GM21576 (cell line): ENCODE measurements around the gene RIC3.
"Not testable (repeated sequence)": the region's sequence is repeated elsewhere in the genome, so short reads cannot be mapped to it uniquely, and the experiment has no call there.

Source experiments
- ATAC-seq: cut with Tn5 transposase; IDR thresholded peaks from one replicate; pipeline ENCODE4 v1.9.1; 2021; ENCODE audit warnings: mild to moderate bottlenecking, moderate library complexity; ENCODE audit not compliant: unreplicated experiment

The RIC3 gene

GRCh38 chr11:8192016-8192895 is 23.4 kb upstream of the RIC3 start:
- ATAC-seq = no peak

- ATAC-seq = no peak
These were observed 21.6 kb upstream of the RIC3 start for GRCh38 chr11:8190431-8190830.

DNA sequence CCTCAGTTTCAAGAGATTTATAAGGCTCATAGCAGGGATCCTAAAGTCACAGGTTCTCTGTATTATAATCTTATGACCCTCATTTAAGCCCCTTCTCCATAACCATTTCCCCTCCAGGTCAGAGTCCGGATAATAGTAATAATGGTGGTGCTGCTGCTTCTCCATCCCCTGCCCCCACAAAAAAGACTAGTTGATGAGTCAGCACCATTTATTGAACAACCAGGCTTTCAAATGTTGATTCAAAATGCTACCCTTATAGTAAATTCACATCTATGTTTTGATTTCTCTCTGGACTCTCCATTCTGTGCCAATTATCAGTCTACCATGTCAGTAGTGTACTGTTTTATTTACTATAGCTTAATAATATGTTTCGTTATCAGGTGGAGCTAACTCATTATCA is 17.6 kb upstream of the RIC3 start:
- no peak for ATAC-seq

GRCh38 chr11:8183111-8183510 is 14.3 kb upstream of the RIC3 start:
- ATAC-seq = no peak

- ATAC-seq = no peak
These were observed 11.6 kb upstream of the RIC3 start for GRCh38 chr11:8180469-8180868.

GRCh38 chr11:8178297-8178696 is 9.5 kb upstream of the RIC3 start:
- ATAC-seq = no peak

- ATAC-seq = no peak
These were observed 8.3 kb upstream of the RIC3 start for GRCh38 chr11:8177136-8177535.

DNA sequence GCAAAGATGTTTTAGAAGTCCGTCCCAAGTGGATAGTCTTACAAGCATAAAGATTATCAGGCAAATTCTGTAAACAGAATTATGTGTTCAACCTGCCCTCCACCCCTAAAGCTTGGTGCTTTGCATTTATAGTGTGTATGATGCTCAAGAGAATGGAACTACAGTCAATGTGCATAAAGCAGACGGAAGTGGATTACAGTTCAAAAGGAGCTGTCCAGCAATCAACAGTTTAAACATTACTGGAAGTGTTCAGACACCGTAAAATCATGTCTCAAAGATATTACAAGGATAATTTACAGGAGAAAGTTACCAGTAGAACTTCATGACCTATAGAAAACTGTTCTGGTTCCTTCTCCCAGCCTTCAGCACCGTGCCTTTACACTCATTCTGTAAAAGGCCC is 1.0 kb downstream of the RIC3 start:
- no peak for ATAC-seq

GRCh38 chr11:8164746-8165145 is 4.1 kb downstream of the RIC3 start:
- no peak for ATAC-seq

DNA sequence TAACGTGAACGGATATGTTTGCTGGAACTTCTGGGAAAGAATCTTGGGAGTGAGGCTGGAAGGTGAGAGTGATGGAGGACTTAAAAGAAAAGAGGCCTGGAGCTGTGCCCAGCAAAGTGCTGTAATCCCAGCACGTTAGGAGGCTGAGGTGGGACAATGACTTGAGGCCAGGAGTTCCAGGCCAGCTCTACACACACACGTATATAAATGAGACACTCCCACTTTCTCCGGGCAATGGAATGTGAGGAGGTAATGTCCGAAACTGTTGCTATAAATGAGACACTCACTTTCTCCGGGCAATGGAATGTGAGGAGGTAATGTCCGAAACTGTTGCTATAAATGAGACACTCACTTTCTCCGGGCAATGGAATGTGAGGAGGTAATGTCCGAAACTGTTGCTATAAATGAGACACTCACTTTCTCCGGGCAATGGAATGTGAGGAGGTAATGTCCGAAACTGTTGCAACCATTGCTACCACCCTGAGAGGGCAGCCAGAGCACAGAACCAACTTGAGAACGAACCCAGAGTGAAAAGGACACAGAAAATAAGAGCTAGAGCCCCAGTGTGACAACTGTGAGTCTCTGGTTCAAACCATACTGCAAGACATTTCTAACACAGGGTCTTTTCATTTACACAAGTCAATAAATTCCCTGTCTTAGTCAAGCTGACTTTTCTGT is 7.1 kb downstream of the RIC3 start:
- not testable (repeated sequence) for ATAC-seq

DNA sequence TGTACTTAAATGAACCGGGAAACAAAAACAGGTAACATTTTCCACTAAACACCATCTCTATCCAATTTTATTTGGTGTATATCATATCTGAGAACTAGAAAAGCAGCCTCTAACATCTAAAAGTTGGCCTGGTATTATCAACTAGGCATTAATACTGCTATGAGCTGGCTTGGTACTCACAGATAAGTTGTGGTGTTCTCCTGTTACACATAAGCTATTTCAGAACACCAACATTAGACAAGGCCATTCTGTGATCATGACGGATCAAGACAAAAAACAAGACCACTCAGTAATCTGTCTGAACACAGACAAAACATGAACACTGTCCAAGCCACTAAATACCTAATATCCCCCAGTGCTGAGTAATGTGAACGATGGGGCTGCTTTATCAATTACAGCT is 11.9 kb downstream of the RIC3 start:
- ATAC-seq = no peak

- no peak for ATAC-seq
These were observed 19.1 kb downstream of the RIC3 start for GRCh38 chr11:8149726-8150125.

DNA sequence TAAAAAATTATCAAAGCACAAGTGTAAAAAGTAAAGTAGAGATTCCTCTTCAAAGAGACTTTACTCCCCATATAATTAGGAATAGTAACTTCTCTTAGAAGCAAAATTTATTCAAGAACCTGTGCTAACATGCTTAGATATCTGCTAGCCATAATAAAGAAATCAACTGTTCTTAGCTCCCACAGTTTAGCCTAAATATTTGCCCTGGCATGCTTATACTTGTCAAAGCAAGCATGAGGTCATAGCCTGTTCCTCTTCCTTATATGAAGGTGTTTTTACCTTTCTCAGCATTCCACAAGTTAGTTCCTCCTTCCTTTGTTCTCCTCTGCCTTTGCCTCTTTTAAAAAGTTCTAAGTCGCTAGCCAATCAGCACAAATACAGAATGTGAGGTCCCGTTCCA is 30.3 kb downstream of the RIC3 start:
- ATAC-seq = no peak

DNA sequence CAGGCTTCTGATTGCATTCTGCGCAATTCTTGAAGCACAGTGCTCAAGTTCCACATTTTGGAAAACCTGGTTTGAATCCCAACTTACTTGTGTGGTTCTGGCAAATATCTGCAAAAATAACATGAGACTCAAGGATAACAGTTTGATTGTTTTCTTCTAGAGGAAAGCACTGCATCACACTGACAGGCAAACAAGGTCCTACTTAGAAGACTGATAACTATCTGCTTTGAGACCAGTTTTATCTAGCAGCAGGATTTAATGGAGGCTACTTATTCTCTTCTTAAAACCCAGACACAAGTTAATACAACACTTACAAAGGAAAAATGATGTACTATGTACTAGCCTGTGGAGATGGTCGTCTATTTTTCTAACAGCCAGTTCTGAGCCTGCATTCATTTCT is 41.4 kb downstream of the RIC3 start:
- ATAC-seq = no peak

- no peak for ATAC-seq
These were observed 42.1 kb downstream of the RIC3 start for GRCh38 chr11:8126649-8127289.

DNA sequence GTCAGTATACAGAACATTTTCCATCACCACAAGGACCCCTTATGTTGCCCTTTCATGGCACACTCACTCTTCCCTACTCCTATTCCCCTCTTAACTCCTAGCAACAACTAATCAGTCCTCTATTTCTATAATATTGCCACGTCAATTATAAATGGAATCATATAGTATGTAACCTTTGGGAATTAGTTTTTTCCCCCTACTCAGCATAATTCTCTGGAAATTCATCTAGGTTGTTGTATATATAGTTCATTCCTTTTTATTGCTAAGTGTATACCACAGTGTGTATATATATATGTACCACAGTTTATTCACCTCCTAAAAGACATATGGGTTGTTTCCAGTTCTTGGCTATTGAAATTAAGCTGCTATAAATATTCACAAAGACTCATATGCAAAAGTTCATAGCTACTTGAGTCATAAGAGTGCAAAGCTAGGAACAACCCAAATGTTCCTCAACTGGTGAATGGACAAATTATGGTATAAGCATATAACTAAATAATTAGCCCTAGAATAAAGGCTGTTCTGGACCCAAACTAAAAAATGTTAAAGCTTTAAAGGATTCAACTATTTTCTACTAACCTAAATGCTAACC is 46.6 kb downstream of the RIC3 start:
- ATAC-seq = no peak

DNA sequence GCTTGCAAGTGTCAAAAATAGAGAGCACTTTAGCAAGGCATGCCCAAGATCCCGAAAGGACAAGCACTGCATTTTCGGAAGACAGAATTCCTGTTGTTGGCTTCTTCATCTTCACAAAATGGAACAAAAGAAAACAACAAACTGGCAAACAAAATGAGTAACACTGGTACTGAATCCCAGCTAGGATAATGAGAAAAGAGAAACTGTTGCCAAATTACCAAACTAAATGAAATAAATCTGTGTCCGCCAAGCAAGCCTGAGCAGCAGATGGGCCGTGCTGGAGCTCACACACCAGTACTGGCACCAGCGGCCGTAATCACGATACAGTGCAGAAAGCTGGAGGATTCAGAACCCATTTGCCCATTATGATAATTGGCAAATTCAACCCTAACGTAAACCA is 57.2 kb downstream of the RIC3 start:
- ATAC-seq = no peak

- ATAC-seq = no peak
These were observed 58.4 kb downstream of the RIC3 start for GRCh38 chr11:8110396-8110795.

GRCh38 chr11:8109675-8110074 is 59.1 kb downstream of the RIC3 start:
- no peak for ATAC-seq

- ATAC-seq = no peak
These were observed 60.4 kb downstream of the RIC3 start for GRCh38 chr11:8108421-8108820.

GRCh38 chr11:8107642-8108041 is 61.2 kb downstream of the RIC3 start:
- no peak for ATAC-seq

- no peak for ATAC-seq
These were observed 62.1 kb downstream of the RIC3 start for GRCh38 chr11:8106679-8107078.
